Tibial artery (tissue), 4 donors: ENCODE results near the gene RAB40C.

Source experiments
- DNase-seq, 2 donors: peaks; one replicate each; pipeline ENCODE4 v3.0.0-alpha.2; 2019
- H3K27ac ChIP-seq, 2 donors: fragments of 200-600 bp; sonication (generic) in 1 of 2; 1 replicate in 1 of 2; 2 replicates in 1 of 2; pipeline ENCODE4 v1.5.1; 2018 to 2019; ENCODE audit warnings: mild to moderate bottlenecking in 1 of 2
- H3K27me3 ChIP-seq, 2 donors: fragments of 200-600 bp; sonication (generic) in 1 of 2; one replicate each; pipeline versions ENCODE4 v1.5.1 to v1.6.0; 2016 to 2019
- H3K36me3 ChIP-seq, 3 donors: fragments of 200-600 bp; sonication (generic) in 2 of 3; one replicate each; pipeline ENCODE4 v1.5.1; 2016 to 2019; ENCODE audit warnings: mild to moderate bottlenecking in 2 of 3
- H3K4me1 ChIP-seq, 4 donors: fragments of 200-600 bp; sonication (generic) in 2 of 4; 1 replicate in 3 of 4; 2 replicates in 1 of 4; pipeline ENCODE4 v1.5.1; 2016 to 2019
- H3K4me3 ChIP-seq, 2 donors: fragments of 200-600 bp; sonication (generic) in 1 of 2; 1 replicate in 1 of 2; 2 replicates in 1 of 2; pipeline ENCODE4 v1.5.1; 2018 to 2019; ENCODE audit warnings: mild to moderate bottlenecking in 2 of 2
- H3K9me3 ChIP-seq, 3 donors: fragments of 200-600 bp; sonication (generic) in 1 of 3; one replicate each; pipeline ENCODE4 v1.5.1; 2016 to 2019
- intact Hi-C: fragments of 100-400 bp; cut with DNase I; formaldehyde crosslinking; loops from one replicate; pipeline ENCODE4 v1.15.0; 2023; ENCODE audit warnings: low total_unique reads
- TF ChIP-seq, protein P1 (sequence below), 2 experiments: fragments of 200-600 bp in 1 of 2; fragments of 450-650 bp in 1 of 2; IDR thresholded peaks; one replicate each; pipeline ENCODE4 v1.5.1; 2017 to 2019; ENCODE audit warnings: antibody characterized with exemption in 2 of 2, mild to moderate bottlenecking in 1 of 2, moderate library complexity in 1 of 2

RAB40C gene

DNA sequence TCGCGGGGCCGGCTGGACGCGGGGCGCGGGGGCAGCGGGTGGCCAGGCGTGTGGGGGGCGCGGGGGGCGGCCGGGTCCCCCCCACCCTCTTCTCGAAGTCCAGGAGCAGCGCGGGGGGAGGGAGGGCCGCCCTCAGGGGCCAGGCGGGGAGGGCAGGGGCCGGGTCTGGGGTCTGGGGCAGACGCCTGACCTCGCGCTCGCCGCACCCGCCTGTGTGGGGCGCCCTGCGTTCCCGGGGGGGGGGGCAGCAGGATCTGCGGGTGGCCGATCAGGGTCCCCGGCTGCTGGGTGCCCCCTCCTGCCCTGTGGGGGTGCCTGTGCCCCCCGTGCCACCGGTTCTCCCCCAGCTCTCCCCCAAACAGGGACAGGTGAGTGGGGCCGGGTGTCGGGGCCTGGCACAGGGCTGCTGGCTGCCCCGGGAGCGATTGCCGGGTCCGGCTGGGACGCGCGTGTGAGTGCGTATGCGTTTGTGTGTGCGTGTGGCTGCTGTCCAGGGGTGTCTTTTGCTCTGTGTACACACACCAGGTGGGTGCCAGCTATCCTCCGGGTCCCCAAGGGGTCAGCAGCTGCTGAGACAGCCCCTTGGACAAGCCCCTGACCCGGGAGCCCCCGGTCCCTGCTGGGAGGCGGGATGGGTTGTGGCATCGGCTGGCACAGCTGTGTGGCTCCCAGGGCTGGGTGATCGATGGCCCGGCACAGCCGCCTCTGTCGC is 29.0 kb upstream of the RAB40C start:
- DNase-seq = no peak
- TF ChIP-seq, protein P1, sequence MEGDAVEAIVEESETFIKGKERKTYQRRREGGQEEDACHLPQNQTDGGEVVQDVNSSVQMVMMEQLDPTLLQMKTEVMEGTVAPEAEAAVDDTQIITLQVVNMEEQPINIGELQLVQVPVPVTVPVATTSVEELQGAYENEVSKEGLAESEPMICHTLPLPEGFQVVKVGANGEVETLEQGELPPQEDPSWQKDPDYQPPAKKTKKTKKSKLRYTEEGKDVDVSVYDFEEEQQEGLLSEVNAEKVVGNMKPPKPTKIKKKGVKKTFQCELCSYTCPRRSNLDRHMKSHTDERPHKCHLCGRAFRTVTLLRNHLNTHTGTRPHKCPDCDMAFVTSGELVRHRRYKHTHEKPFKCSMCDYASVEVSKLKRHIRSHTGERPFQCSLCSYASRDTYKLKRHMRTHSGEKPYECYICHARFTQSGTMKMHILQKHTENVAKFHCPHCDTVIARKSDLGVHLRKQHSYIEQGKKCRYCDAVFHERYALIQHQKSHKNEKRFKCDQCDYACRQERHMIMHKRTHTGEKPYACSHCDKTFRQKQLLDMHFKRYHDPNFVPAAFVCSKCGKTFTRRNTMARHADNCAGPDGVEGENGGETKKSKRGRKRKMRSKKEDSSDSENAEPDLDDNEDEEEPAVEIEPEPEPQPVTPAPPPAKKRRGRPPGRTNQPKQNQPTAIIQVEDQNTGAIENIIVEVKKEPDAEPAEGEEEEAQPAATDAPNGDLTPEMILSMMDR (IDR thresholded peaks at IDR 0.05) = no peak
- peaks cover 0 to 83% of the 10 kb centered on the region in 2 donors for H3K27me3 ChIP-seq
- no peak overlapping the region for H3K4me3 ChIP-seq
- H3K9me3 ChIP-seq = no peaks in the 10 kb centered on the region
- peaks cover 0 to 26% (median 12%) of the 10 kb centered on the region in 4 donors for H3K4me1 ChIP-seq
- H3K27ac ChIP-seq = no peak overlapping the region
- intact Hi-C loops = no loop called here
- no peaks in the 10 kb centered on the region for H3K36me3 ChIP-seq

DNA sequence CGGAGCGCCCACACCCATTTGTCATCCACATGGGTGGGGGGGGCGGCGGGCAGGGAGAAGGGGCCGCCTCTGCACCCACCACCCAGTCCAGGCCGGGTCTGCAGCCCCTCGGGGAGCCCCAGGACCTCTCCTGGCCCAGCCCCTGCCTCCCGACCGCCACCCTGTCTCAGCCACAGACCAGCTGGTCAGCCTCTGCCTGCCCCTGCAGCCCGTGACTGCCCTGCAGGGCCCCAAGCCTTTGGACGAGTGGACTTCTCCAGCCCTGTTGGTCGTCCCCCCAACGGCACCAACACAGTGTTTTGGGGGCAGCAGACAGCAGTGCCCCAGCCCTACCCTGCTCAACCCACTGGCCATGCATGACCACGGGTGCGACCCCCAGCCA is 28.5 kb upstream of the RAB40C start:
- intact Hi-C loops = no loop called here
- Histone ChIP-seq H3K36me3 (no peaks in the 10 kb centered on the region), H3K9me3 (no peaks in the 10 kb centered on the region), H3K4me1 (peaks cover 0 to 32% (median 17%) of the 10 kb centered on the region in 4 donors), H3K4me3 (no peak overlapping the region), H3K27ac (no peak overlapping the region), H3K27me3 (peaks cover 0 to 85% of the 10 kb centered on the region in 2 donors)
- TF ChIP-seq, protein P1 (IDR thresholded peaks at IDR 0.05) = no peak
- DNase-seq = no peak

DNA sequence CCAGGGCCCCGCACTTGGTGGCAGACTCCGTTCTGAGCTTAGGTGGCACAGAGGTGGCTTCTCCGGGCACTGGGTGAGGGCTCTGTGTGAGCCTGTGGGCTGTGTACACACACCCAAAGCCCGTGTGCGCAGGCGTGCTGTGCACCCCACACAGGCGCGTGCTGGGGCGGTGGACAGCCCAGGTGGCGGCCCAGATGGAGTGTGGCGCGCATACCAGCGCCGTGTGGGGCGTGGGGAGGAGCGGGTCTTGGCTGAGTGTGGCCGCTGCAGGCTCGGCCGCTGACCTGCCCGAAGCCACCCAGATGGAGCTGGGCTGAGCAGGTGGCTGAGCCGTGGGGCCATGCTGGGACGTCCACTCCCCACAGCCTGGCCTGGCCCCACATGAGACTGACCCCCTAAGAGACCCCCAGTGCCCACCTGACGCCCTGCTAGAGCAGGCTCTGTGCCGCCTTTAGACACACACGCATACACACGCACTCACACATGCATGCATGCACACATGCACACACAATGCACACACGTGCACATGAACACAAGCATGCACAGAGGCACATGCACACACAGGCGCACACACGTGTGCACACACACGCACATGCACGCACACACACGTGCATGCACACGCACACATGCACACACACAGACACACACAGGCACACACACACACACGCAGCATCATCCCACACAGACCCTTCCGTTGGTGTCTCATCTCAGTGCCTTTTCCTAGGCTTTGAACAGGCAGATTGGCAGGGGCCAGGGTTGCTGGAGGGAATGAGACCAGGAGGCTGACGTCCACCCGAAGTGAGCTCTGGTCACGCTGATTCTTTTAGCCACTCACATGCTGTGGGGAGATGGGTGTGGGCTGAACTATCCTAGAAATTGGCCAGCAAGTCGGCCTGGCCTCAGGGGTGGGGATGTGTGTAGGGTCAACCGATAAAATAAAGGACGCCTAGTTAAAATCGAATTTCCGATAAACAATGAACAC is 27.6 kb upstream of the RAB40C start:
- Histone ChIP-seq H3K27me3 (peaks cover 0 to 81% of the 10 kb centered on the region in 2 donors), H3K4me3 (no peak overlapping the region), H3K9me3 (no peaks in the 10 kb centered on the region), H3K4me1 (peaks cover 0 to 38% (median 23%) of the 10 kb centered on the region in 4 donors), H3K27ac (no peak overlapping the region), H3K36me3 (no peaks in the 10 kb centered on the region)
- intact Hi-C loops = no loop called here
- TF ChIP-seq, protein P1 (IDR thresholded peaks at IDR 0.05) = no peak
- no peak for DNase-seq

DNA sequence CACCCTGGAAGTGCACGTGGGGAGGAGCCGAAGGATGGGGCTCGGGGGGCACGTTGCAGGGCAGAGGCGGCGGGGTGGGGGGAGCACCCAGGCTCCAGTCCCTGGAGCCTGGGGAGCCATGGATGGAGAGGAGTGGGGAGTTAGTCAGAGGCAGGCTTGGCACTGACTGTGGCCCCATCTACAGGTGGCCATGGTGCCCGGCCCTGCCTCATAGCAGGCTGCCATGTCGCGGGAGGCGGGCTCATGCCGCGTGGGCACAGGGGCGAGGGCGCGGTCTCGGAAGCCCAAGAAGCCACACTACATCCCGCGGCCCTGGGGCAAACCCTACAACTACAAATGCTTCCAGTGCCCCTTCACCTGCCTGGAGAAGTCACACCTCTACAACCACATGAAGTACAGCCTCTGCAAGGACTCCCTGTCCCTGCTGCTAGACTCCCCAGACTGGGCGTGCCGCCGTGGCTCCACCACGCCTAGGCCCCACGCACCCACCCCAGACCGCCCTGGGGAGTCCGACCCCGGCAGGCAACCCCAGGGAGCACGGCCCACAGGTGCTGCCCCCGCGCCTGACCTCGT is 26.7 kb upstream of the RAB40C start:
- intact Hi-C loops = no loop called here
- H3K27ac ChIP-seq = no peak overlapping the region
- H3K9me3 ChIP-seq = no peaks in the 10 kb centered on the region
- TF ChIP-seq, protein P1 (IDR thresholded peaks at IDR 0.05) = no peak
- no peak for DNase-seq
- no peaks in the 10 kb centered on the region for H3K36me3 ChIP-seq
- no peak overlapping the region for H3K4me3 ChIP-seq
- H3K4me1 ChIP-seq = peaks cover 0 to 38% (median 23%) of the 10 kb centered on the region in 4 donors
- peaks cover 0 to 73% of the 10 kb centered on the region in 2 donors for H3K27me3 ChIP-seq

DNA sequence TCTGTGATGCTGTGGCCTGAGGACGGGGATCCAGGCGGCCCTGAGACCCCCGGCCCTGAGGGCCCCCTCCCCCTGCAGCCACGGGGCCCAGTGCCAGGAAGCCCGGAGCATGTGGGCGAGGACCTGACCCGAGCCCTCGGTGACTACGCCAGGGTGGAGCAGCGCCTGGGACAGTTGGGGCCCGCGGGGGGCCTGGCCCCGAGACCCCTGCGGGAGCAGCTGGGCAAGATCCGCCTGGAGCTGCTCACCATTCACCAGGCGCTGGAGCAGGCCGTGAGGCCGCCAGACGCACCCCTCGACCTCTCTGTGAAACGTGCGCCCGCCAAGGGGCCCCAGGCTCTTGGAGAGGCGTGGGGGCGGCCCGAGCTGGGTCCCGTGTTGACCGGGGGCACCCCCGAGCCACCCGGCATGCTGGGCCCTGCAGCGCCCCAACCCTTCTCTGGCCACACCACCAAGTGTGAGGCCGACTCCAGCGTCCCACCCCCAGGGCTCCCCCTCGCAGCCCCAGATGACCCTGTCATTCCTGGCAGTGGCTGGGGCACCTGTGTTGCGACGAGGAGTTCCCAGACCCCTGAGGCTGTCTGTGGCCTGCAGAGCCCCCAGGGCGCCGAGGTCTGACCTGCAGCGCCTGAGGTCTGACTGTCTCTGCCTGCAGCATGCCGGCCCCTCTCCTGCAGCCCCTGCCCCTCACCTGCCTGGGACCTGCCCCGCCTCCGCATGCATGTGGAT is 25.0 kb upstream of the RAB40C start:
- no peaks in the 10 kb centered on the region for H3K36me3 ChIP-seq
- intact Hi-C loops = no loop called here

More for the DNA sequence above, 25.0 kb upstream of the RAB40C start:
- TF ChIP-seq, protein P1 (IDR thresholded peaks at IDR 0.05) = no peak
- Histone ChIP-seq H3K27ac (no peak overlapping the region), H3K4me3 (no peak overlapping the region), H3K4me1 (peaks cover 0 to 44% (median 27%) of the 10 kb centered on the region in 4 donors), H3K27me3 (peaks cover 0 to 56% of the 10 kb centered on the region in 2 donors), H3K9me3 (no peaks in the 10 kb centered on the region)
- DNase-seq = no peak
